Stromal cell of bone marrow (primary cell): Measurements from ENCODE around the gene SIRT7.

ENCODE experiments used
- DNase-seq: peaks from one replicate; pipeline ENCODE4 v3.0.0-alpha.2; 2012; ENCODE audit warnings: low read depth

The SIRT7 gene, protein sequence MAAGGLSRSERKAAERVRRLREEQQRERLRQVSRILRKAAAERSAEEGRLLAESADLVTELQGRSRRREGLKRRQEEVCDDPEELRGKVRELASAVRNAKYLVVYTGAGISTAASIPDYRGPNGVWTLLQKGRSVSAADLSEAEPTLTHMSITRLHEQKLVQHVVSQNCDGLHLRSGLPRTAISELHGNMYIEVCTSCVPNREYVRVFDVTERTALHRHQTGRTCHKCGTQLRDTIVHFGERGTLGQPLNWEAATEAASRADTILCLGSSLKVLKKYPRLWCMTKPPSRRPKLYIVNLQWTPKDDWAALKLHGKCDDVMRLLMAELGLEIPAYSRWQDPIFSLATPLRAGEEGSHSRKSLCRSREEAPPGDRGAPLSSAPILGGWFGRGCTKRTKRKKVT

DNA sequence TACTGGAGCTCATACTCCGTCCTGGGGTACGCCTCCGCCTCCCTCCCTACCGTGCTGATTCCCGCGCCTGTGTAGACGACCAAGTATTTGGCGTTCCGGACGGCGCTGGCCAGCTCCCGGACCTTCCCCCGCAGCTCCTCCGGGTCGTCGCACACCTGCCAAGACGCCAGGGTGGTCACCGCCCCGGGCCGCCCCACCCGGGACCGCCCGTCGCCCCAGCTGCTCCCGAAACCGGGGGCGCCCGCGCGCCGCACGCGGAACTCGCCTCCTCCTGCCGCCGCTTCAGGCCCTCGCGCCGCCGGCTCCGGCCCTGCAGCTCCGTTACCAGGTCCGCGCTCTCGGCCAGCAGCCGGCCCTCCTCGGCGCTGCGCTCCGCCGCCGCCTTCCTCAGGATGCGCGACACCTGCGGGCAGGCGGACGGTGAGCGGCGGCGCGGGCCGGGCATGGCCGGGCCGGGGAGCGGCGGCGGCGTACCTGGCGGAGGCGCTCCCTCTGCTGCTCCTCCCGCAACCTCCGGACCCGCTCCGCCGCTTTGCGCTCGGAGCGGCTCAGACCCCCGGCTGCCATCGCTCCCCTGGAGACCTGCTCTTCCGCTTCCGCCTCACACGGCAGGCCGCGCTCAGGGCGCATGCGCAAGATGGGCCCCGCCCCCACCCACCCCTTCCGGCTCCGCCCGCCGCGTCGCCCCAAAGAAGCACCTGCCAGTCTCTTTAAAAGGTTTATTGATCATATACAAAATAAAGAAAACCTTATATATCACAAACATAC lies at the start of gene SIRT7:
Gene SIRT7 (minus strand): TSS at position 612 of the 768 bp plus-strand sequence. CDS start 45 bp downstream, at position 567.
- no peak for DNase-seq

DNA sequence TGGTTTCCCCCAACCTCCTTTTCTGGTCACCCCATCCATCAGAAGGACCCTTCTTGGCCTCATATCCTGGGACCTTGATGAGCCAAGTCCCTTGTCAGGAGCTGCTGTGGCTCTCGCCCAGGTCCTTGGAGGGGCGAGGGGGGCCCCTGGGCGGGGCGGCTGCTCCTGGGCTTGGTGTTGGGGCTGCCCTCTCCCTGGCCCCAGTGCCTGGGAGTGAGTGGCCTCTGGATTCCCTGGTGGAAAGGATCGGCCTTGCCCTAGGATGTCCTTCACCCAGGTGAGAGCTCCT lies 49.2 kb upstream of the SIRT7 start:
- DNase-seq: no peak

DNA sequence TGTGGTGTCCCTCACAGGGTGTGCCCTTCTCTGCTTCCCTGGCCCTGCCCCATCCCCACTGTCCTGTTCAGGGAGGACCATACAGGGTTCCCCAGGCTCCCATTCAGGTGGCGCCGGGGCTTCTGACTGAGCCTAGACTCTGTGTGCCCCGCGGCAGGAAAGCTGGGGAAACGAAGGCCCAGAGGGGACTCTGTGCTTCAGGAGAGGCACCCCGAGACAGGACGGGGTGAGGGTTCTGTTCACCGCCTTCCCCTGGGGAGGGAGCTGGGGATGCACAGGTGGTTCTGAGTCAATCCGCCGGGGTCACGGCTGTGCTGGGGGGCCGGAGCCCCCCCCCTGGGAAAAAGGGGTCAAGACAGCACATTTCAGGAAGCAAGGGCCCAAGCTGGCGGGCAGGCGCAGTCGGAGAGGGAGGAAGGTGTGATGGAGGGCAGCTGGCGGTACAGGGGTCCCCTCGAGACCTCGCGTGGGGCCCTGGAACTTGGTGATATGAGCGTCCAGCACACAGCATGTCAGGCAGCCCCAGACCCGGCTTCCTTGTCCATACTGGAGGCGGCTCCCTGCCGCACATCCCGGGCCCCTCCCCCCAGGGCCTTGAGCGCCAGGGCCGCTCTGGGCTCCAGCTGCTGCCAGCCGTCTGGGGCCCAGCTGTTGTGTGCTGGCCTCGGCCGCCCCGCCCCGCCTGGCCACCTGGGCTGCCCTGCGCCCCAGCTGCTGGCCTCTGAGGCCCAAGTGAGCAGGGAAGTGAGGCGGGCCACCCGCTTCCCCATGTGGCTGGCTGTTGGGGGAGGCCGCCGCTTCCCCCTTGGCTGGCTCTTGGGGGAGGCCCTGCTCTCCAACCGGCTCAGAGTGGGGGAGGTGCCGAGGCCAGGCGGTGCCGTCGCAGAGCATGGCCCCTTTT lies 48.6 kb upstream of the SIRT7 start:
- no peak for DNase-seq

DNA sequence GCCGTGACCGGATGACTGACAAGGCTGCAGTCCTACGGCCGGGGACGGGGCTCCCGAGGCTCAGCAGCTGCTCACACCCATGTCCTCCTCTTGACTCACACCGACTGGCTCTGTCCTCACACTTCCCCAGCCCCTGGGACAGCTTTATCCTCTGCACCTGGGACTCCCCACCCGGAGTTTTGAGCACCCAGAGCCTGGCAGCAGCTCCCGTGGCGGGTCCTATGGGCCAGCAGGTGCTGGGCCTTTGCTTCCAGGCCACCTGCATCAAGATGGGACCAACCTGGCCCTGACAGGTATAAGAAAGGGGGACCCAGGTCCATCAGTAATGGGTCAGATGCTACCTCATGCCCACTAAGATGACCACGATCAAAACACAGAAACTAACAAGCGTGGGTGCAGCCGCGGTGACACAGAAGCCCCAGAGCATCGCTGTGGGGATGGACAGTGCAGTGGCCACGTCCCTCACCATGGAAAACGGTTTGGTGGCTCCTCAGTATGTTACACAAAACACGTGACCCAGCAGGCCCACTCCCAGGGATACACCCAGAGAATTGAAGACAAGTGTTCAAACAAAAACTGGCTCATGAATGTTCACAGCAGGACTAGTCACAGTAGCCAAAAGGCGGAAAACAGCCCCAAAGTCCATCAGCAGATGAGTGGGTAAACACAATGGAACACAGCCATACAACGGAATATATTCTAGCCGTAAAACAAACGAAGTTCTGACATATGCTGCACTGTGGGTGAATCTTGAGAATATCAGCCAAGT lies 46.3 kb upstream of the SIRT7 start:
- DNase-seq: no peak

DNA sequence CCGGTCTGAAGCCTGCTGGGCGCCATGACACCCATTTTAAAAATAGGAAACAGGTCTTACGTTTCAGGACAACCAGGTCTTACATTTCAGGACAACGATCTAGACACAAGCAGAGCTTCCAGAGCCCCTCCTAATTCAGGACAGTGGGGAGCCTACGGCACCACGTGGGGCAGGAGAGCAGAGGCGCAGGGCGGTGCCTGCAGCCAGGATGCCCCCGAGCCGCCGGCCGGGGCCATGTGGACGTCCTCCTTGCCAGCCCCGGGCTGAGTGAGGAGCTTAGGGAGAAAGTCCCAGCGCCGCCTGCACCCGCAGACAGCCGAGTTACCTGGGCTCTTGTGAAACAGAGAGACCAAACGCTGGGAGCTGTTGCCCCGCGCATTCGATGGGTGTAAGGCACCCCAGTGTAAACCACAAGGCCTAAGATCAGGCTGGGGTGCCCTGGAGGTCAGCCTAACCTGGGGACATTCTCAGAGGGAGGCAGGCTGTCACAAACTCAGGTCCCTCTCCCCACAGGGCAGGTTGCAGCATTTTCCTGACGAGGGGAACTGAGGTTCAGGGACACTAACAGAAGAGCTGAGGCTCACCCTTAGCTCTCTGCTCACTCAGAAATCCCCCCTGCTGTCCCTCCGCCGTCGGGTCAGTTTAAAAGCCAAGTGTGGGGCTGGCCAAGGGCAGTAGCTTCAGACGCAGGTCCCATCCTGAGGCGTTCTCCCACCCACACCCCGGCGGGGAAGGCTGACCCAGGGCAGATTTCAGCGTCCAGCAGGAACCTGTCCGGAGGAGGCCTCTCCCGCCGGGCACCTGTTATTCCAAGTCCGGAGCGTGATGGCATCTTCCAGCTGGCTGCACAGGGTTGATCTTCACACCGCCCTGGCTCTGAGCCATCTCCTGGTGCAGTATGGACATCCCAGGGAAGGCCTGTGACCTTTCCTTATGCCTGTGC lies 44.8 kb upstream of the SIRT7 start:
- DNase-seq: no peak

DNA sequence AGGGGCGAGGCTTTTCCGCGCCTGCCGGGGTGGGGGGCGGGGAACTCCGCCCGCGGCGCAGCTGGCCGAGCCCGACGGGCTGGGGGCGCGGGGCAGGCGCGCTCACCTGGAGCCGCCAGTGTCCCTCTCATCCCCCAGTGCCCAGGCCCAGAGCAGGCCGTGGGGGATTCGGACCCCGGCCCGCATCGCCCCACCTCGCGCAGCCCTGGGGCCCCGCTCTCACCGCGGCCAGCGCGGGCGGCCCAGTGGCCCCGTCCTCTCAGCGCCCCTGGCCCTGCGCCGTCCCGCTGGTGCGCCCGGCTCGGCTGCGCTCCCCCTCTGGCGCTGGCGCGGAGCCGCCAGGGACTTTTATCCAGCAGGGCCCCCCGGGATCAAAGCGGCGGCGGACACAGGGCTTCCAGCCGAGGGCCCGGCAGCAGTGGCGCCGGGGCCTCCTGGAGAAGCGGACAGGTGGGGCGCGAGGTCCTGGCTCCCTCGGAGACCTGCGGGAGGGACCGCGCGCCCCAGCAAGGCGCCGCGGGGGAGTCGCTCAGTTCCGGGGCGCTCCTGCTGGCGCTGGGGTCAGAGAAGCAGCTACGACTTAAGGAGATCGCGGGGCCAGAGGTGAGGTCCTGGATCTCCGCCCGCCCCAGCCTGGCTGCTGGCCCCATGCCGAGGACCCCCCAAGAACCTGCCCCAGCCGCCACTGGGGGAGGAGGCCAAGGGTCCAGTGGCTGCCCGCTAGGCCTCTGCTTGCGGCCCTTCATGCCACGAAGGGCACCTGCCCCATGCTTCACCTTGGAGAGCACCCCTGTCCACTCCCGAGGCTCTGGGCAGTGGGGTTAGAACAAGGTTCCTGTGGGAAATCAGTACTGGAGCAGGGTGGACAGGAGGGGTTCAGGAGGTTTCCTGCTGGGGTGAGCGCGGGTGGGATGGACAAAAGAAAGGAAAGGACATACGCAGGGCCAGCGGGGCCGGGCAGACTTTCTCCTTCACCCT lies 43.8 kb upstream of the SIRT7 start:
- no peak for DNase-seq

DNA sequence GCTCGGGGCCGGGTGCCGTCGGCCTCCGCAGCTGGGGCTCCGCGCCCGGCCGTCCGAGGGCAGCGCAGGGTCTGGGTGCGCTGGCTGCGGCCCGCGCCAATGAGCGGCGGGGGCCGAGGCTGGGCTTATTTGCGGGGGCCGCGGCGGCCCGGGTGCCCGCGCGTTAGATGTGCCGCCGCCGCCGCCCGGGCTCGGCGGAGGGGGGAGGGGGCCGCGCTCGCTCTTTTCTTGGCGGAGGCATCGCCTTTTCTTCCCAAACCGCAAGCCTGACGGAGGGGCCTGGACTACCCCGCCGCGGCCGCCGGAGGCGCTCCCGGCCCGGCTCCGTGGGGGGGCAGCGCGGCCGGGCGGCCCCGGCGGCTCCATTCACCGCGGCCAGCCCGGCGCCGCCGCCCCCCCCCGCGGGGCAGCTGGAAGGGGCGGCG lies 43.1 kb upstream of the SIRT7 start, which contains the start of gene NOTUM:
Gene NOTUM (minus strand): TSS at position 101 of the 425 bp plus-strand sequence. CDS start 278 bp downstream, outside the sequence.
- DNase-seq: no peak

DNA sequence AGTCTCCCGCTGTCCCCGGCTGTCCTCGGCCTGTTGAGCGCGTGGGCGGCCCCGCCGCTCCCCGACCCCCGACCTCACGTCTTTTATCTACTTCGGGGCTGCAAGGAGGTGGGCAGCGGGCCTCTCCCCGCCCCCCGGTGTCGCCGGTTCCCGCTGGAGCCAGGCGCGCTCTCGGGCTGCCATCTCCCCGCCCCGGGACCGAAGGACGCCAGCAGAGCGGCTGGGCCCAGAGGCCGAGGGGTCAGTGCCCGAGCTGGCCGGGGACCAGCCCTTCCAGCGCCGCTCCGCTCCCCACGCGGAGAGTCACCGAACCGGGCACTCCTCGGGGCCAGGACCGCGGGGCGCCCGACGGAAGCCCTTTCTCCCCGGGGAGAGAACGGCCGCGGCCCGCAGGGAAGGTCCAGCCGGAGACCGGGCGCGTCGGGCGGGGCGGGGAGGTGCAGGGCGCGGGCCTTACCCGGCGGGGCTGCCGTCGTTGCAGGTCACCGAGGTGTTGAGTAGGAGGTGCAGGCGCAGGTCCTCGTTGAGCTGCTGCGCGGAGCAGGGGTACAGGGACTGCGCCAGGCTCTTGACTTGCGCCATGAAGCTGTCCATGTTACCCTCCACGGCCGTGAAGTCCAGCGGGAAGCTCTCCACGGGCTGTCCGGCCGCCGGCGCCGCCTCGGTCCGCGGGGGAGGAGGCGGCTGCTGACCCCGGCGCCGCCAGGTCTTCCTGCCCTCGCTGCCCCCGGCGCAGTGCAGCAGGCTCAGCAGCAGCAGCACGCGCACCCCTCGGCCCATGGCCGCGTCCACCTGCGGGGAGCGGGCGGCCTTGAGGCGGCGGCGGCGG lies 42.4 kb upstream of the SIRT7 start:
- DNase-seq: no peak

DNA sequence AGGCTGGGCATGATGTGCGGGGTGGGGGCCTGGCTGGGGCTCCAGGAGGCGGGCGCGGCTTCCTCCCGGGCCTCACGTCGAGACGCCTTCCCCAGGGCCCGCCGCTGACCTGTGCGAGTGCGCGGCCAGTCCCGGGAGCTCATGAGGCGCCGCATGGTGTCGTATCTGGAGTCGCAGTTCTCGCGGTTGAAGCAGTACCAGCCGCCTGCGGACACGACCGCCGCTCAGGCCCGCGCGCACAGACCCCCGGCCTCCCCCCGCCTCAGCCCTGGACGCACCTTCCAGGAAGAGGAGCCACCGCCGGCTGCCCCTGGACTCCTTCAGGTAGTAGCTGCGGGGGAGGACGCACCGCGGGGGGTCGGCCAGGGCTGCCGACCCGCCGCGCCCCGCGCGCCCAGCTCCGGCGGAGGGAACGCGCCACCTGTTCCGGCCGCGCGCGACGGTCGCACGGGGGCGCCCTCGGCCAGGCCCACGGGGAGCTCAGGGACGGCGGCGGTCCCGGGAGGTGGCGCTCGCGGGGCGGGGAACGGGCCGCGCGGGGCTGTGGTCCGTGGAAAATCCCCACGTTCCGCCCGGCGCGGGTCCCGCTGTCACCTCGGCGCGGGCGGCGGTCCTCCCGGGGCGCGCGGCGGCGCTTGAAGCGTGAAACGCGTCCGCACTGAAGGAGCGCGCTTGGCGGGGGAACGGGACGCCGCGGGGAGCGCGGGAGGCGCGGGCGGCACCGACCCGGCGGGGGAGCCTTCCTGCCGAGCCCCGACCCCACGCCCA lies 41.6 kb upstream of the SIRT7 start:
- no peak for DNase-seq

DNA sequence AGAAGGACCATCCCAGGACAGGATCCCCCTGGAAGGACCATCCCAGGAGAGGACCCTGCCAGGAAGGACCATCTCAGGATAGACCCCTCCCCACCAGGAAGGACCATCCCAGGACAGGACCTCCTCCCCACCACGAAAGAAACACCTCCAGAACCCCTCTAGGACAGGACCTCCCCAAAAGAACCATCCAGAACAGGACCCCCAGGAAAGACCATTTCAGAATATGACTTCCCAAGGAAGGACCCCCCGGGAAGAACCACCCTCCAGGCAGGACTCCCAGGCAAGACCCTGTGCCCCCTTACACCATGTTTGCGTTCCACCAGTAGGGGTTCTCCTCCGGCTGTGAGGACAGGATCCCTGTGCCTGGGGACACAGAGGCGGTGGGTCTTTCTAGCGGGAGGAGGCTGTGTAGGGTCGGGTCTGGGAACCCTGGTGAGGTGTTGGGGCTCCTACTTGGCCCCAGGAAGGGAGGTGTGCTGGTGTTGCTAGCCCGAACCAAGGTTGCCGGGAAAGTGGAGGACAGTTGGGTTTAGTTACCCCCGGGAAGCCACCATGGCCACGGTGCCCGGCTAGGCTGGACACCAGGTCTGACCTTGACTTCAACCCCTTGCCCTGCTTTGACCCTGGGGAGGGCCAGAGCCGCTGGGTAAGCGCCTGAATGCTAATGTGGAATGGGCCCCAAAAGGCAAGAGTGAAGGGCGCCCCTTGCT lies 40.8 kb upstream of the SIRT7 start:
- no peak for DNase-seq

DNA sequence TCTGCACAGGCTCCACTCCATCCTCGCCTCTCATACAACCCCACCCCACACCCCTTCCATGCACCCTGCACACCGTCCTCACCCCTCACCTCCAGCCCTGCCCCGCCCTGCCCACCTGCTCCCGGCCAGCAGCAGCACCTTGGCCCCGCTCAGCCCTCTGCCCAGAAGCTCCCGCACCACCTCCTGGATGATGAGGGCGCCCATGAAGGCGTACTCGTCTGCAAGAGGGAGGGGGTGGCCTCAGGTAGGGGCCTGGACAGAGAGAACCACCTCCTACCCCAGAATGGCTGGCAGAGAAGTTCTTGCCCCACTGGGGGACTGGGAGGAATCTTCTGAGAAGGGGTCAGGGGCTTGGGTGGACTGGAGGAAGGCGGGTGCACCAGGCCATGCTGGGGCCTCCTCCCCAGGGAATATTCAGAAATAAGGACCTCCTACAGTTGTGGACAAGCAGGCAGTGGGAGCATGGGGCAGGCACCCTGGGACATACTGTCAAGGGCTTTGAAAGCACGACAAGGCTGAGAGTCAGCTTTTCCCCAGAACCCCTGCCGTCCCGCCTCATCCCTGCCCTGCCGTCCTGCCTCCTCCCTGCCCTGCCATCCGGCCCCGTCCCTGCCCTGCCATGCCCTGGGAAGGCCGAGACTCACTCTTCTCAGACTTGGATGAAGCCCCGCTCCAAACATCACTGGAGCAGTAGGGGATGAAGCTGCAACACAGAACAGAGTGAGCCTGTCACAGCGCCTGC lies 39.9 kb upstream of the SIRT7 start:
- no peak for DNase-seq

DNA sequence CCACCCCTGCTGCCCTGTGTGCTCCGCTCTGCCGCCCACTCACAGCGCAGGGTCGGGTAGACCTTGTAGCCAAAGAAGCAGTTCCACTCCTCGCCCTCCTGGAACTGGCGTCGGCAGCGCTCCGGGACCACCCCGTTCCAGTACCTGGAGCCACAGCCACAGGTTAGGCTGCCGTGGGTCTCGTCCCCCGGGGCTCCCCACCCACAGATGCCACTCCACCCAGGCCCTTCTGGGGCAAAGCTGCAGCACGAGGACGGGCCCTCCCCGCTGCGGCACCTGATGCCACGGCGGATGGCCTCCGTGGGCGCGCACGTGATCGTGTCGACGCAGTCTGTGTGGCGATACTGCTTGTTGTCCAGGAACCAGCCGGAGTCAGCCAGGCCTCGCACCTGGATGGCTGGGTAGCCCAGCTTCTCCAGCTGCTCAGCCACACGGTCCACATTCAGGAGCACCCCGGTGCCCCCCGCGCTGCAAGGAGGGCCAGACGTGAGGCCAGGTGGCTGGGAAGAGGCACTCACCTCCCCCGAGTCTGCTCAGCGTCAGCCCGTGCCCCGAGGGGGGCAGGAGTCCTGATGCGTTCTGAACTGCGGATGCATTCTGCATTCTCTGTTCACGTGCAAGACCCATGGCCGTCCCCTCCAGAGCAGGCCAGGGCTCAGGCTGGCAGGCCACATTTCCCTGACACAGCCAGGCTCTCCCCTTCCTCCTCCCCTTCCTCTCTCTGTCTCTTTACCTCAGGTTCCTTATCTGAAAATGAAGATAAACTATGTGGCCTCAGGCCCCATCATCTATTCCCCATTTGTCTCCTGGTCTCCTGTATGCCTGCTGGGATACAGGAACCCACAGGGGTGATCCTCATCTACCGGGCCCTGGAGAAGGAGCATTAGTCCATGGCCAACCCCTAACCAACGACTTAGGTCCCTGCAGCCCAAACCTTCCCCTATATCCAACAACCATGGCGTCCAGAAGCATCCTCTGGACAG lies 38.9 kb upstream of the SIRT7 start:
- DNase-seq: no peak

DNA sequence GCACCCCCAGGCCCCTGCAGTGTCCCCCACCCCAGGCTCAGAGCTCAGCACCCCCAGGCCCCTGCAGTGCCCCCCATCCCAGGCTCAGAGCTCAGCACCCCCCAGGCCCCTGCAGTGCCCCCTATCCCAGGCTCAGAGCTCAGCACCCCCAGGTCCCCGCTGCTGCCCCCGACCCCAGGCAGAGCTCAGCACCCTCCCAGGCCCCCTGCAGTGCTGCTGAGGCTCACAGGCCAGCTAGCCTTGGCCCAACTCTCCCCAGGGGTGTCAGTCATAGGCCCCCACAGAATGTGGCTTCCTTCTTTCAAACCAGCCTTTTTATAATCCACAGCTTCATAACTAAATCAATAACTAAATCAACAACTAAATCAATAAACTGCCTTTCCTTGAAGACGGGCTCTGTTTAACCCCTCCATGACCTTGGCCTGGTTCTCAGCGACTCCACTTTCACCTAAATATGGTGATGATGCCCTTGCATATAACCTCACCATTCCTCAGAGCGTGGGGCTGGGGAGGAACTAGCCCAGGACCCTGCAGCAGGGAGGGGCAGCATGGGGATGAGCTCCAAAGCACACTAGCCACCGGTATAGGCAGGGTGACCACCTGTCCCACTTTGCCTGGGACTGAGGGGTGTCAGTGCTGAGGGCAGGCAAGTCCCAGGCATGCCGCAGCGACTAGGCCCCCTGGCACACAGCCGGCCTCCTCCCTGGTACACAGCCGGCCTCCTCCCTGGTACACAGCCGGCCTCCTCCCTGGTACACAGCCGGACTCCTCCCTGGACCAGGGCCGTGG lies 38.0 kb upstream of the SIRT7 start:
- no peak for DNase-seq

DNA sequence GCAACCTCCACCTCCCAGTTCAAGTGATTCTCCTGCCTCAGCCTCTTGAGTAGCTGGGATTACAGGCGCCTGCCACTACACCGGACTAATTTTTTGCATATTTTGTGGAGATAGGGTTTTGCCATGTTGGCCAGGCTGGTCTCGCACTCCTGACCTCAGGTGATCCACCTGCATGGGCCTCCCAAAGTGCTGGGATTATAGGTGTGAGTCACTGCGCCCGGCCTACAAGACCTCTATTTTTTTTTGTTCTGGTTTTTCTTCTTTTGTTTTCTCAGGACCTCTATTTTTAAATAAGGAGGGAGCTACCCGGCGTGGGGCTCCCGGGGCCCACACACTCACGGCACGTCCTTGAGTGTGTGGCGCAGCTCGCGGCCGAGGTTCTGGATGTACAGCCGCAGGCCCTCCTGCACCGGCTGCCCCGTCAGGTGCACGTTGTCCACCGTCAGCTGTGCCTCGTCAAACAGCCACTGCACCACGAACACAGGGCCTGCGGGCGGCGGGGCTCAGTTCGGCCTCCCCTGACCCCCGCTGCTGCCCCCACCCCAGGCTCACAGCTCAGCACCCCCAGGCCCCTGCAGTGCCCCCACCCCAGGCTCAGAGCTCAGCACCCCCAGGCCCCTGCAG lies 37.2 kb upstream of the SIRT7 start:
- no peak for DNase-seq
